ENCODE measurements around the gene XRCC5. TPM values are rescaled to one million over a fixed set of nuclear protein-coding genes. Genes with fewer than 3 reads are reported as not detected.
A peak's percentile ranks its signal among the peaks of the same experiment; 100 is the strongest.

XRCC5 gene
- total and polyA plus RNA-seq, 10 of the 15 experiments (the other 5 are each of a cell fraction or from before 2014, with no cell fraction given), result 259 to 815 (median 530) TPM

DNA sequence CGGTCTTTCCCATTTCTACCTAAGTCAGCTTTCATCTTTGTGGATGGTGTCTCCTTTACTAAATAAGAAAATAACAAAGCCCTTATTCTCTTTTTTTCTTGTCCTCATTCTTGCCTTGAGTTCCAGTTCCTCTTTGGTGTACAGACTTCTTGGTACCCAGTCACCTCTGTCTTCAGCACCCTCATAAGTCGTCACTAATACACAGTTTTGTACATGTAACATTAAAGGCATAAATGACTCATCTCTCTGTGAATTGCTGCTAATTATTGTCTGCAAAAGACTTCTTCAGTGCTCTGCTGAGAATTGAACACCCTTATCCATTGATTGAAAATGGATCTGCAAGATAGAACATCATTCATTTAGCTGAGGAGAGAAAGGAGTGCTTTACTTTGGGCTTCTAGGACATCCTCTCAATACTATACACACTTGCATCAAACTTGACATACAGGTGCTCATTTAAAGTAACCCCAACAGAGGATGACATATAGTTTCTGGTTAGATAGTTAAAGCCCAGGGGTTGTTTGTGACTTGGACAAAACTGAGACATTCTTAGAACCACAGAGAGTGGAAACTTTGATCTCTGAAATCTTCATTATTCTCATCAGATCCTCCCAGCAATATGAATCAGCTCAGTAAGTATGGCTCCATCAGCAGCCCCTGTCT is 97.0 kb downstream of the XRCC5 start:
- in situ Hi-C loops (cut with MboI), result no loop called here
- no peaks in the 10 kb centered on the region for H4K20me1 ChIP-seq (ENCODE audit: control insufficient read depth, insufficient read depth)
- TF ChIP-seq NFXL1 (IDR thresholded peaks at IDR 0.05; ENCODE audit: borderline replicate concordance), result no peak
- TF ChIP-seq, protein P1, sequence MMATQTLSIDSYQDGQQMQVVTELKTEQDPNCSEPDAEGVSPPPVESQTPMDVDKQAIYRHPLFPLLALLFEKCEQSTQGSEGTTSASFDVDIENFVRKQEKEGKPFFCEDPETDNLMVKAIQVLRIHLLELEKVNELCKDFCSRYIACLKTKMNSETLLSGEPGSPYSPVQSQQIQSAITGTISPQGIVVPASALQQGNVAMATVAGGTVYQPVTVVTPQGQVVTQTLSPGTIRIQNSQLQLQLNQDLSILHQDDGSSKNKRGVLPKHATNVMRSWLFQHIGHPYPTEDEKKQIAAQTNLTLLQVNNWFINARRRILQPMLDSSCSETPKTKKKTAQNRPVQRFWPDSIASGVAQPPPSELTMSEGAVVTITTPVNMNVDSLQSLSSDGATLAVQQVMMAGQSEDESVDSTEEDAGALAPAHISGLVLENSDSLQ (IDR thresholded peaks at IDR 0.05), result no peak; the same call in 1 of the 2 replicates
- no peak for TF ChIP-seq NFYB (IDR thresholded peaks at IDR 0.05; ENCODE audit: insufficient read depth, low read depth, low read length)
- peak; percentile 67; the same call in 1 of the 2 replicates for TF ChIP-seq BMI1 (IDR thresholded peaks at IDR 0.05; ENCODE audit: borderline replicate concordance)
- peak; percentile 62; the same call in 1 of the 2 replicates for TF ChIP-seq NR2F1 (conservative IDR thresholded peaks at IDR 0.05)
- TF ChIP-seq RUNX3 (IDR thresholded peaks at IDR 0.05; ENCODE audit: low read length), result peak; percentile 17
- TF ChIP-seq, protein P2, sequence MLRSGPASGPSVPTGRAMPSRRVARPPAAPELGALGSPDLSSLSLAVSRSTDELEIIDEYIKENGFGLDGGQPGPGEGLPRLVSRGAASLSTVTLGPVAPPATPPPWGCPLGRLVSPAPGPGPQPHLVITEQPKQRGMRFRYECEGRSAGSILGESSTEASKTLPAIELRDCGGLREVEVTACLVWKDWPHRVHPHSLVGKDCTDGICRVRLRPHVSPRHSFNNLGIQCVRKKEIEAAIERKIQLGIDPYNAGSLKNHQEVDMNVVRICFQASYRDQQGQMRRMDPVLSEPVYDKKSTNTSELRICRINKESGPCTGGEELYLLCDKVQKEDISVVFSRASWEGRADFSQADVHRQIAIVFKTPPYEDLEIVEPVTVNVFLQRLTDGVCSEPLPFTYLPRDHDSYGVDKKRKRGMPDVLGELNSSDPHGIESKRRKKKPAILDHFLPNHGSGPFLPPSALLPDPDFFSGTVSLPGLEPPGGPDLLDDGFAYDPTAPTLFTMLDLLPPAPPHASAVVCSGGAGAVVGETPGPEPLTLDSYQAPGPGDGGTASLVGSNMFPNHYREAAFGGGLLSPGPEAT (IDR thresholded peaks at IDR 0.05; ENCODE audit: low read depth), result peak; percentile 54; the same call in 1 of the 2 replicates
- TF ChIP-seq HDGF (IDR thresholded peaks at IDR 0.05), result no peak
- no peak for TF ChIP-seq CBX3 (IDR thresholded peaks at IDR 0.05; ENCODE audit: borderline replicate concordance, low read depth)
- peak; percentile 63 for TF ChIP-seq JUND (IDR thresholded peaks at IDR 0.05; ENCODE audit: low read depth, low read length)
- TF ChIP-seq, protein P3, sequence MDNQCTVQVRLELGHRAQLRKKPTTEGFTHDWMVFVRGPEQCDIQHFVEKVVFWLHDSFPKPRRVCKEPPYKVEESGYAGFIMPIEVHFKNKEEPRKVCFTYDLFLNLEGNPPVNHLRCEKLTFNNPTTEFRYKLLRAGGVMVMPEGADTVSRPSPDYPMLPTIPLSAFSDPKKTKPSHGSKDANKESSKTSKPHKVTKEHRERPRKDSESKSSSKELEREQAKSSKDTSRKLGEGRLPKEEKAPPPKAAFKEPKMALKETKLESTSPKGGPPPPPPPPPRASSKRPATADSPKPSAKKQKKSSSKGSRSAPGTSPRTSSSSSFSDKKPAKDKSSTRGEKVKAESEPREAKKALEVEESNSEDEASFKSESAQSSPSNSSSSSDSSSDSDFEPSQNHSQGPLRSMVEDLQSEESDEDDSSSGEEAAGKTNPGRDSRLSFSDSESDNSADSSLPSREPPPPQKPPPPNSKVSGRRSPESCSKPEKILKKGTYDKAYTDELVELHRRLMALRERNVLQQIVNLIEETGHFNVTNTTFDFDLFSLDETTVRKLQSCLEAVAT (IDR thresholded peaks at IDR 0.05), result 0 out of 2 replicates have a peak, but pooled peaks have one; percentile 16
- TF ChIP-seq, protein P4, sequence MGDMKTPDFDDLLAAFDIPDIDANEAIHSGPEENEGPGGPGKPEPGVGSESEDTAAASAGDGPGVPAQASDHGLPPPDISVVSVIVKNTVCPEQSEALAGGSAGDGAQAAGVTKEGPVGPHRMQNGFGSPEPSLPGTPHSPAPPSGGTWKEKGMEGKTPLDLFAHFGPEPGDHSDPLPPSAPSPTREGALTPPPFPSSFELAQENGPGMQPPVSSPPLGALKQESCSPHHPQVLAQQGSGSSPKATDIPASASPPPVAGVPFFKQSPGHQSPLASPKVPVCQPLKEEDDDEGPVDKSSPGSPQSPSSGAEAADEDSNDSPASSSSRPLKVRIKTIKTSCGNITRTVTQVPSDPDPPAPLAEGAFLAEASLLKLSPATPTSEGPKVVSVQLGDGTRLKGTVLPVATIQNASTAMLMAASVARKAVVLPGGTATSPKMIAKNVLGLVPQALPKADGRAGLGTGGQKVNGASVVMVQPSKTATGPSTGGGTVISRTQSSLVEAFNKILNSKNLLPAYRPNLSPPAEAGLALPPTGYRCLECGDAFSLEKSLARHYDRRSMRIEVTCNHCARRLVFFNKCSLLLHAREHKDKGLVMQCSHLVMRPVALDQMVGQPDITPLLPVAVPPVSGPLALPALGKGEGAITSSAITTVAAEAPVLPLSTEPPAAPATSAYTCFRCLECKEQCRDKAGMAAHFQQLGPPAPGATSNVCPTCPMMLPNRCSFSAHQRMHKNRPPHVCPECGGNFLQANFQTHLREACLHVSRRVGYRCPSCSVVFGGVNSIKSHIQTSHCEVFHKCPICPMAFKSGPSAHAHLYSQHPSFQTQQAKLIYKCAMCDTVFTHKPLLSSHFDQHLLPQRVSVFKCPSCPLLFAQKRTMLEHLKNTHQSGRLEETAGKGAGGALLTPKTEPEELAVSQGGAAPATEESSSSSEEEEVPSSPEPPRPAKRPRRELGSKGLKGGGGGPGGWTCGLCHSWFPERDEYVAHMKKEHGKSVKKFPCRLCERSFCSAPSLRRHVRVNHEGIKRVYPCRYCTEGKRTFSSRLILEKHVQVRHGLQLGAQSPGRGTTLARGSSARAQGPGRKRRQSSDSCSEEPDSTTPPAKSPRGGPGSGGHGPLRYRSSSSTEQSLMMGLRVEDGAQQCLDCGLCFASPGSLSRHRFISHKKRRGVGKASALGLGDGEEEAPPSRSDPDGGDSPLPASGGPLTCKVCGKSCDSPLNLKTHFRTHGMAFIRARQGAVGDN (IDR thresholded peaks at IDR 0.05), result 0 out of 2 replicates have a peak, but pooled peaks have one; percentile 2
- TF ChIP-seq EED (IDR thresholded peaks at IDR 0.05; ENCODE audit: low read depth), result peak; percentile 14; the same call in 1 of the 2 replicates
- no peak for TF ChIP-seq YY1 (IDR thresholded peaks at IDR 0.05; ENCODE audit: low read depth, low read length)
- TF ChIP-seq GATAD2B (conservative IDR thresholded peaks at IDR 0.05; ENCODE audit: low read depth), result no peak

More for the DNA sequence above, 97.0 kb downstream of the XRCC5 start:
- H3K4me1 ChIP-seq (ENCODE audit: control insufficient read depth, insufficient read depth, low read length), result peaks cover 29% of the 10 kb centered on the region
- H3K4me3 ChIP-seq, result no peak overlapping the region
- H3K9ac ChIP-seq (ENCODE audit: control insufficient read depth, insufficient read depth, low read length), result no peak overlapping the region
- POLR2A ChIA-PET, result interaction anchor here (1.0 kb wide), 2 partner anchors 11 to 17 kb away, joined by 3 to 4 read pairs; no protein-coding TSS in a partner anchor
- H3K36me3 ChIP-seq (ENCODE audit: control insufficient read depth in 2 of 2, insufficient read depth in 2 of 2, low read length in 1 of 2), result peaks cover 25 to 59% of the 10 kb centered on the region in 2 experiments
- SMC1A ChIA-PET (ENCODE audit: uncharacterized antibody, unreplicated experiment), result interaction anchor here (1.0 to 5.5 kb wide), 7 partner anchors 10 to 204 kb away, joined by 3 to 29 read pairs (median 4); no protein-coding TSS in a partner anchor
- FAIRE-seq, result peak; percentile 41
- no peak overlapping the region for H2AFZ ChIP-seq (ENCODE audit: control insufficient read depth, low read depth, low read length)
- H3K9me3 ChIP-seq (replicated peaks; ENCODE audit: control insufficient read depth, insufficient read depth, low read length), result no peaks in the 10 kb centered on the region
- TSS peak; percentile 21 for BruUV-seq (replicated peaks)
- no peaks in the 10 kb centered on the region; the same call in 1 of the 2 replicates for H3K79me2 ChIP-seq (ENCODE audit: control insufficient read depth, insufficient read depth, low read length)
- DNase-seq (ENCODE audit: low read depth, low spot score), result peak; percentile 54
- RAD21 ChIA-PET (ENCODE audit: unreplicated experiment), result interaction anchor here (0.6 to 1.4 kb wide), 7 partner anchors 9 to 291 kb away, joined by 3 to 6 read pairs (median 3); no protein-coding TSS in a partner anchor
- no peaks in the 10 kb centered on the region for H3K27me3 ChIP-seq (replicated peaks in 1 of 2; ENCODE audit: control insufficient read depth in 2 of 2, insufficient read depth in 2 of 2, low read length in 1 of 2)
- 31% methylated on average over 2 of the region's 2 CpGs for WGBS (ENCODE audit: insufficient coverage, insufficient replicate concordance, low lambda C conversion rate, missing lambda C conversion rate)
- intact Hi-C loops (cut with micrococcal nuclease; ENCODE audit: unreplicated experiment), result loop anchor here (10.0 kb wide), 2 partner anchors 171 to 209 kb away; partner anchors contain the start of gene SMARCAL1
- ATAC-seq, result peak; percentile 90
- H3K27ac ChIP-seq (ENCODE audit: control insufficient read depth, insufficient read depth), result peak overlapping the region; percentile 49
- CTCF ChIA-PET, result interaction anchor here (0.6 to 3.4 kb wide), 6 partner anchors 9 to 209 kb away, joined by 3 to 15 read pairs (median 4); no protein-coding TSS in a partner anchor
- no peak overlapping the region for H3K4me2 ChIP-seq (ENCODE audit: control insufficient read depth, insufficient read depth)

Data from GM12878 (cell line).